Raji (cell line): ENCODE results near the gene PARL.

Experiments used
- POLR2A ChIP-seq: IDR thresholded peaks from 2 replicates; pipeline ENCODE4 v1.6.1; 2011; ENCODE audit warnings: low read depth, low read length, control low read depth; ENCODE audit not compliant: insufficient read depth

PARL gene

DNA sequence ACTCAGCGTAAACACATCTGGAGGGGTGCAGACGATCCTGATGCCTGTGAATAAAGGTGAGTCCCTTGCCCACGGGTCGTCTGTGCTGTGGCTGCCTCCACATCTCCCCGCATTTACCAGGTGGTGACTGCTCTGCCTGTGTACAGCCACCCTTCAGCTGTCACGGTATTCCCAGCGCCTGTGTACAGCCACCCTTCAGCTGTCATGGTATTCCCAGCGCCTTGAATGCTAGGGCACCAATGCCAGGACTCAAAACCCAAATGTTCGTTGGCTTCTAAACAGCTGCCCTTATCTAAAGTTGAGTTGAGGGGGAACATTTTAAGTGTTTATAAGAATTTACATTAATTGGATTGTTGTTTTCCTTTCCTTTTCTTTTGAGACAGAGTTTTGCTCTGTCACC is 86.7 kb downstream of the PARL start:
- no peak for TF ChIP-seq POLR2A

DNA sequence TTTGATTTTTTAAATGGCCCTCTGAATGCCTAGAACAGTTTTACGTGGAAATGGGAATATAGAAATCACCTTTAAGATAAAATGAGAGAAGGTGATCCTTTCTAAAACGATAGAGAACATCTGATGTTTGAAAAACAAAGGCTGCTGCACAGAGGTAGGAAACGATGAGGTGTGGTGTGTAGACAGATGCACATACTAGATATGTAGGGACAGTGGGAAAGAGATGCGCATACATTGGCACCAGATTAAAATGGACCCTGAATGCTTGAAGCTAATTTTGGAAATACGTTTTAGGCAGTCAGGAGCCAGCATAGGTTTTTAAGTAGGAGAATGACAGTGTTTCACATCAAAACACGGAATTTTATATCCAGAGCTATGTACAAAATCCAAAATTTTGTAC is 88.3 kb downstream of the PARL start:
- no peak for TF ChIP-seq POLR2A

DNA sequence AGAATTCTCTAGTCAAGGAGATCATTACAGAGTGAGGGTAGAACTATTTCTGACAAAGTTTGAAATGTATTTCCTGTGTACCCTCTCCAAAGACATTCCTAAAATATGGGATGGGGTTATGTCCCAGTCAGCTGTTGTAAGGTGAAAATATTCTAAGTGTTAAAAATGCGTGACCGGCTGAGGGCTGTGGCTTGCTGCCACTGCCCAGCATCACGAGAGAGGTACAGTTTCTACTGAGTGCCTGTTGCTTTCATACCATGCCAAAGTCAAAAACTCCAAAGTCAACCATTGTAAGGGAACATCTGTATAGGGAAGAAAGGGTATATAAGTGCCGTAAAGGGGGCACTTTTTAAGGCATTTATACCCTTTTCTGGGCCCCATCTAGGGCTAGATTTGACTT is 90.2 kb downstream of the PARL start:
- TF ChIP-seq POLR2A, result no peak

DNA sequence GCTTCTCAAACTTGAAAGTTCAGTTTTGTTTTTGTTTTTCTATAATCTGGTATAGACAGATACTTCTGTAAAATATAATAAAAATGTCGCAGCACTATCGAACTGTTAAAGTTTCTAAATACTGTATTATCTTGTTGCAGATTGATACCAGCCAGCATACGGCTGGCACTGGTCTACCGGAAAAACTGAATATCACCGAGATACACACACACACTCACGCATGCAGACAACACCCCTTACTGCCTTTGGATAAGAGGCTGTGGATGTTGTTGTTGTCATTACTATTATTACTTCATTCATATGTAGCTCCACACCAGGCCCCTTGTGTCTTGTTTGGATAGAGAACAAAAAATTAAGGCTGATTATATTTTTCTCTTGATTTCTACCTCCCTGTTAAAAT is 91.7 kb downstream of the PARL start:
- no peak for TF ChIP-seq POLR2A

DNA sequence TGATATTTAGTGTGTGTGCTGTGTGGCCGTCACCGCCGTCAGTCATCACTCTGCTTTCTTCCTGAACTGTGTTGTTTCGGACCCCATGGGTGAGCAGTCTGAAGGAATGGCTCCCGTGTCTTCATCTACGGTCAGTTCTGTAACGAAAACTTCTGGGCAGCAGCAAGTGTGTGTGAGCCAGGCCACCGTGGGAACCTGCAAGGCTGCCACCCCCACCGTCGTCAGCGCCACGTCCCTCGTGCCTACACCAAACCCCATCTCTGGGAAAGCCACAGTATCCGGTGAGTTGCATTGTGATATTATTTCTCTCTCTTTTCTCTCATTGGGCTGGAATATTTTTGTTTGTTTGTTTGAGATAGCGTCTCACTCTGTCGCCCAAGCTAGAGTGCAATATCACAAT is 94.0 kb downstream of the PARL start:
- TF ChIP-seq POLR2A, result no peak

DNA sequence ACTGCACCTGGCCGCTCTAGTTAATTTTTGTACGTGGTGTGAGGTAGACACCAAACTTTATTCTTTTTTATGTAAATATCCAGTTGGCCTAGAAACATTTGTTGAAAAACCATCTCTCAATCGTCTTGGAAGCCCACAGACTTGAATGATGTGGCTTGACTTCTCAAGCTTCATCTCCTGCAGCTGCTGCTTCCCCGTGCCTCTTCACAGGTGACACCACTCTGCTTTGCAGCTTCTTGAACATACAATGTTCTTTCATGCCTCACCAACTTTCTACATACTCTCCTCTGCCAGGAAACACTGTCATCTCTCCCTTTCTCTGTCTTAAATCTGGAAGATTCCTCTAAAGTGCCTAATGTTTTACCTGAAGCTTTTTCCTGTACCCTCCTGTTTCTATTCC is 94.9 kb downstream of the PARL start:
- no peak for TF ChIP-seq POLR2A

DNA sequence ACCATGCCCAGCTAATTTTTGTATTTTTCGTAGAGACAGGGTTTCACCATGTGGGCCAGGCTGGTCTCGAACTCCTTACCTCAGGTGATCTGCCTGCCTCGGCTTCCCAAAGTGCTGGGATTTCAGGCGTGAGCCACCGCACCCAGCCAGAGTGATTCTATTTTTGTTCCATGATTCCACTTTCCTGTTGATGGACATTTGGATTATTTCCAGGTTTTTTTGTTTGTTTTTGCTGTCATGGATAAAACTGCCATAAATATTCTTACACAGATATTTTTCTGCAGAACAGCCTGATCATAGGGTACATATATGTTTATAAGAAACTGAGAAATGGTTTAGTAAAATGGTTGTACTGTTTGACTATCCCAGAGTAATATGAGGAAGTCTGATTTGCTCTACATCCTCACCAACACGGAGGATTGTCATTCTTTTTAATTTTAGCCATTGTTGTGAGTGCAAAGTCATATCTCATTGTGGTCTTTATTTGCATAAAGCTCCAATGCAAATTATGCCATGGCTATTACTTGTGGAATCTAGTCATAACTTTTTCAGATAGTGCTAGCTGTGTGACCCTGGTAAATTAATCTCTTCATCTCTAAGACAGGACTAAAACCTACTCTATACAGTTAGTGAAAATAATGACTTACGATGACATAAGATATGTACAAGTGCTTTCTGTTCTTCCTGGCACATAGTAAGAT is 102.0 kb downstream of the PARL start:
- TF ChIP-seq POLR2A, result no peak

DNA sequence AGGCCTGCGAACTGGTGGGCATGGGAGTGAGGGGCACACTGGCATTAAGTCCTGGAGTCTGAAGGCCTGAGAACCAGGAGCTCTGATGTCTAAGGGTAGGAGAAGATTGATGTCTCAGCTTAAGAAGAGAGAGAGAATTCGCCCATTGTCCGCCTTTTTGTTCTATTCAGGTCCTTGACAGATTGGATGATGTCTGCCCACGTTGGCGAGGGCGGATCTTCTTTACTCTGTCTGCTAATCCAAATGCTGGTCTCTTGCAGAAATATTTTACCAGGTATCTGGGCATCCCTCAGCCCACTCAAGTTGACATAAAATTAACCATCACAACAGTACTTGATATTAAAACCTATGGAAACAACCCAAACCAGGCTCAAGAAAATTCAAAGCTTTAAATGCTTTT is 103.4 kb downstream of the PARL start:
- no peak for TF ChIP-seq POLR2A

DNA sequence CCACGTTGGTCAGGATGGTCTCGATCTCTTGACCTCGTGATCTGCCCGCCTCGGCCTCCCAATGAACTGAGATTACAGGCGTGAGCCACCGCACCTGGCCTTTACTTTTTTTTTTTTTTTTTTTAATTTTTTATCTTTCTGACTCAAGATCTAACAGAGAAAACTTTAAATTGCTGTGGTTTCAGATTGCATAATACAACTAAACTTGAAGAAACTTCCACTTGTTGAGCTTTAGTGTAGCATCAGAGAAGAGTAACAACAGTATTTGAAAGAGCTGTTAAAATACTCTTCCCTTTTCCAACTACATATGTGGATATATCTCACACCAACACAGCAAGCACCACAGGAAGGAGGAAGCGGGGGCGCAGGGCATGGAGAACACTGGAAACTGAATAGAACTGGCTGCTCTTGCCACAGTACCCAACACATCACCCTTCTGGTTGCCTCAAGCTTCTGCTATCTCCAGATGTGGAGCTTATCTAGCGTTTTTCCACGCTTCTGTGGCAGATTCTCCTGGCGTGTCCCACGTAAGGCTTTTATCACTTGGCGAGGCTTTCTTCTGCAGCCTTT is 104.7 kb downstream of the PARL start:
- no peak for TF ChIP-seq POLR2A
